ENCODE measurements around the gene GYG2.
"Not testable (repeated sequence)": the region's sequence is repeated elsewhere in the genome, so short reads cannot be mapped to it uniquely, and the experiment has no call there.

Gene GYG2

GRCh38 chrX:2874222-2875135 is 45.7 kb downstream of the GYG2 start:
- DNase-seq: no peak

GRCh38 chrX:2875136-2875481 is 46.4 kb downstream of the GYG2 start:
- DNase-seq: no peak

- no peak for DNase-seq
Observed at GRCh38 chrX:2875798-2876399, 47.2 kb downstream of the GYG2 start.

- DNase-seq: no peak
Observed at GRCh38 chrX:2878563-2878962, 49.8 kb downstream of the GYG2 start.

GRCh38 chrX:2879670-2880069 is 50.9 kb downstream of the GYG2 start:
- DNase-seq: no peak

DNA sequence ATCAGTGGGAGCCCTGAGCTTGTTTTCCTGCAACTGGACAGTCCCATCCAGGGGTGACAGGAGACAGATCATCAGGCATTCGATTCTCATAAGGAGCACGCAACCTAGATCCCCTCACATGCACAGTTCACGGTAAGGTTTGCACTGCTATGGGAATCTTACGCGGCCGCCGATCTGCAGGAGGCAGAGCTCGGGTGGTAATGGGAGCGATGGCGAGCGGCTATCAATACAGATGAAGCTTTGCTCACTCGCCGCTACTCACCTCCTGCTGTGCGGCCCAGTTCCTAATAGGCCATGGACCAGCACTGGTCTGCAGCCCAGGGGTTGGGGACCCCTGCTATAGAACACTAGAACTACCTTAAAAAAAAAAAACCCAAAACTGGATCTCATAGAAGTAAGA is 55.0 kb downstream of the GYG2 start:
- DNase-seq: no peak

DNA sequence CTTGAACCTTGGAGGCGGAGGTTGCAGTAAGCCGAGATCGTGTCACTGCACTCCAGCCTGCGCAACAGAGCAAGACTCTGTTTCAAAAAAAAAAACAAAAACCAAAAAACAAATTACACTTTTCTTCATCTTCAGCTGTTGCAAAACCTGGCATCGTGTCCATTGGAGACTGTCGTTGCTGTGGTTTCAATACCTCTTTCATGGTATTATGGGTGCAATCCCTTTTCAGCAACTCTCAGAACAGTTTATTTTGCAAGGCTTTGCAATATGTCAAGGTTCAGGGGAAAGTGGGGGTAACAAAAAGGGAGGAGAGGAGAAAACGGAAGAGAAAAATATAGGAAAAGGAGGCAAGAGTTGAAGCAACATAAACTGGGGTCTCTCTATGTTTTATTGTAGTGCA is 59.6 kb downstream of the GYG2 start:
- no peak for DNase-seq

GRCh38 chrX:2889045-2889605 is 60.4 kb downstream of the GYG2 start:
- DNase-seq: no peak

DNA sequence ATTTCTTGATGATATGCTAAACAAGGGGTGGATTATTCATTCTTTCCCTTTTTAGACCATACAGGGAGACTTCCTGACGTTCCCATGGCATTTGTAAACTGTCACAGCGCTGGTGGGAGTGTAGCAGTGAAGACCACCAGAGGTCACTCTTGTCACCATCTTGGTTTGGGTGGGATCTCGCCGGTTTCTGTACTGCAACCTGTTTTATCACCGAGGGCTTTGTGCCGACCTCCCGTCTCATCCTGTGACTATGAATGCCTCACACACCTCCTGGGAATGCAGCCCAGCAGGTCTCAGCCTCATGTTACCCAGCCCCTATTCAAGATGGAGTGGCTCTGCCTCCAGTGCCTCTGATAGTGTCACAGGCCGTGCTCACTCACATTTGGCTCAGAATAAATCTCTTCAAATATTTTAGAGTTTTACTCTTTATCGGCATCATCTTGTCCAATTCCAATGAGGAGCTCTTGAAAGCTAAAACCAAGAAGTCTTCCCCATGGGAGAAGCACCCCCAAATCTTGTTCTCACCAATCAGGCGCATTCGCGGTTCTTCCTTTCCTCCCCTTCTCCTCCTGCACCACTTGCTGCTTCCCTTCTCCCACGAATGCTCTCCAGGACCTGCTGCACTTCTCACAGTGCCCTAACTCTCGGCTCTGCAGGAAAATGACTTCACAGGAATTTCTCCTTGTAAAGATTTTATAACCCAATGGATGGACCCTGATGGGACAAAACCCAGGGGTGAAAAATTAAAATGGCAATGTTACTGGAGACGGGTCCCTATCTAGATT is 61.2 kb downstream of the GYG2 start:
- not testable (repeated sequence) for DNase-seq

GRCh38 chrX:2890536-2891460 is 62.1 kb downstream of the GYG2 start:
- DNase-seq: not testable (repeated sequence)

DNA sequence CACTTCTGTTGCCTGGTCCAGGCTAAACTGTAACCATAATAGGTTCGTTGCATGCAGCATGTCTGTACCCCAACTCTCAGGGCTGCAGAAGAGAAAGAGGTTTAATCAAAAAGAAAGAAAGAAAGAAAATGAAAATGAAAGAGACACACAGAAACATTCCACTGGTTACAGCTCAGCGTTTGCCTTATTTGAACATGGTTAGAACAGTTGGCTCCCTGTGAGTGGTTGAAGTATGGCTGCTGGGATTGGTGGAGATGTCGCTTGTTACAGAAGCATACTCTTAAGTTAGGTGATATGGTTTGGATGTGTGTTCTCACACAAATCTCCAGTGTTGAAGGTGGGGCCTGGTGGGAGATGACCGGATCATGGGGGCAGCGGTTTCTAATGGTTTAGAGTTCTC is 64.1 kb downstream of the GYG2 start:
- DNase-seq: no peak

GRCh38 chrX:2894885-2895292 is 66.2 kb downstream of the GYG2 start:
- DNase-seq: no peak

DNA sequence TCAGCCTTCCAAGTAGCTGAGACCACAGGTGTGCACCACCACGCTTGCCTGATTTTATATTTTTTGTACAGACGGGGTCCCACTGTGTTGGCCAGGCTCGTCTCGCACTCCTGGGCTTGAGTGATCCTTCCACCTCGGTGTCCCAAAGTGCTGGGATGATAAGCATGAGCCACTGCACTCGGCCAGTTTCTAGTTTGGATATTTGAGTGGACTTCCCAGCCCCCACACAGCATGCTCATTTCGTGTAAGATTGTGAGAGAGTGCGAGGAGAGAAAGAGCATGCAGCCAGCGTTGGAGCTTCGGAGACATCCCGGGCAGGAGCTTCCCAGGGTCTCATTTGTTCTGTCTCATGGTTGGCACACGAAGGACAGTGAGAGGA is 68.6 kb downstream of the GYG2 start:
- no peak for DNase-seq

DNA sequence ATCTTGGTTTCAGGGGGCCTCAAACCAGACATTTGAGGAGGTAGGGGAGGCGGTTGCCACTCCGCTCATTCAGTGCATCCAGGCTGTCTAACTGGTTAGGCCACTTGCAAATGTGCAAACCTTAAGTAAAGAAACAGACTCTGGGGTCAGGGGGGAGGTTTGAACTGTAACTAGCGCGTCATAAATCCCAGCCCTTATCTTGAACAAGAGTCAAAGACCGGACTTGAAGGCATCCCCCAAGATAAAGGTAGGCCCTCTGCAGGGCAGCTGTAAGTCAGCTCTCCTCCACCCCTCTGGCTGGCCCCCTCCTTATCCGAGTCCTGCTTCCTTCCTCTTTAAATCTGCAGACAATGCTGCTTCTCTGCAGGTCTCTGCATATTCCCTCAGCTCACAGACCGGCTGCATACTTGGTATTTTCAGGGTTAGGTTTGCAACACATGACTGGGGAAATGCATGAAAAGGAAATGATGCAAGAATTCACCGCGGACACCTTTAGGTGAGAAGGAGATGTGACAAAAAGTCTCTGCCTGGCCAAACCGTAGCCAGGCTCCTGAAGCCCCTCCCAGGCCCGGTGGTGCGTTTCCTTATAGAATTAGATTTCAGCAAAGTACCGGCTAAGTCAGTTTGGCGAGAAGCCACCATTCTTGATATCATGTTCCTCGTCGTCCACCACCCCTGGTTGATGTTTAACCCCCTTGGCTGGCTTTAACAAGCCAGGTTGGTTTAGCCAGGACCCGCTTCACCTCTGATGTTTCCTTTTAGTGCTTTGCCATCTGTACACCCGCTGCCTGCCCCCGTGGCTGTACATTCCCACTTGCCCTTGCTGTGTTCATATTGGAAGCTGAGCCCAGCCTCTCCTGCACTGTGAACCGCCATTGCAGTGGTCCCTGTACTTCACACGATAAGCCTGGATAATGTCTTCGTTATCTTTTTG is 69.2 kb downstream of the GYG2 start:
- not testable (repeated sequence) for DNase-seq

DNA sequence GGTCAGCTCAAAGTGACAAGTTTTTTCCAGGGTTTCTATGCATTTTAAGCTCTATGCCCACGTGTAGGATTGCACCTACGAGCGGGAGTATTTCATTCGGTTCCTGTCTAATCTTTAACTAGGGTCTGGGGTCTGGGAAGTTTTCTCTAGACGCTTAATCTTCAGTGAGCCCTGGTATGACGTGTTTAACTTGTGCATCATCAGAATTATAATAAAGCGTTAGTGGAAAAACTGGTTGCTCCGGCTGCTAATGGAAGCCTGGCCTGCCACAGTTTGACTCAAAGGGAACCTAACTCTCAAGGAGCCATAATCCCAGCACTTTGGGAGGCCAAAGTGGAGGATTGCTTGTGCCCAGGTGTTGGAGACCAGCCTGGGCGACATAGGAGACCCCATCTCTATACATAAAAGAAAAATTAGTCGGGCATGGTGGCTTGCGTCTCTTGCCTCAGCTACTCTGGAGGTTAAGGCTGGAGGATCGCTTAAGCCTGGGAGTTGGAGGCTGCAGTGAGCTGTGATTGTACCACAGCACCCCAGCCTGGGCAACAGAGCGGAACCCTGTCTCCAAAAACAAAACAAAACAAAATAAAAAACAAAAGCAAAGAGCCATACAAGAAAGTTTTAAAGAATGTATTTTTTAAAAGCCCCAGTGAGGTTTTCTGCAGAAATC is 70.2 kb downstream of the GYG2 start:
- DNase-seq: no peak

DNA sequence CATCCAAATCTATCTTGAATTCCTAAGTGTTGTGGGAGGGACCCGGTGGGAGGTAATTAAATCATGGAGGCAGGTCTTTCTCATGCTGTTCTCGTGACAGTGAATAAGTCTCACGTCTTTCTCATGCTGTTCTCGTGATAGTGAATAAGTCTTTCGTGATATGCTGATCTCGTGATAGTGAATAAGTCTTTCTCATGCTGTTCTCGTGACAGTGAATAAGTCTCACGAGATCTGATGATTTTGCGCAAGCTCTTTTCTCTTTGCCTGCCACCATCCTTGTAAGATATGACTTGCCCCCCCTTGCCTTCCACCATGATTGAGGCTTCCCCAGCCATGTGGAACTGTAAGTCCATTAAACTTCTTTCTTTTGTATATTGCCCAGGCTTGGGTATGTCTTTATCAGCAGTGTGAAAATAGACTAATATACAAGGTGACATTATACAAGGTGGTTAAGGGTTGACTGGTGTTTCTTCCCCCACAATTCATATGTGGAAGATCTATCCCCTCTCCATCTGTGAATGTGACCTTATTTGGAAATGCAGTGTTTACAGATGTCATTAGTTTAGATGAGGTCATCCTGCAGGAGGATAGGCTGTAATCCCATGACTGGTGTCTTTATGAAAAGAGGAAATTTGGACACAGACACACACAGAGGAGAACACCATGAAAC is 72.8 kb downstream of the GYG2 start:
- no peak for DNase-seq

GRCh38 chrX:2902841-2903240 is 74.1 kb downstream of the GYG2 start:
- DNase-seq: no peak

GRCh38 chrX:2903366-2903765 is 74.6 kb downstream of the GYG2 start:
- DNase-seq: no peak

DNA sequence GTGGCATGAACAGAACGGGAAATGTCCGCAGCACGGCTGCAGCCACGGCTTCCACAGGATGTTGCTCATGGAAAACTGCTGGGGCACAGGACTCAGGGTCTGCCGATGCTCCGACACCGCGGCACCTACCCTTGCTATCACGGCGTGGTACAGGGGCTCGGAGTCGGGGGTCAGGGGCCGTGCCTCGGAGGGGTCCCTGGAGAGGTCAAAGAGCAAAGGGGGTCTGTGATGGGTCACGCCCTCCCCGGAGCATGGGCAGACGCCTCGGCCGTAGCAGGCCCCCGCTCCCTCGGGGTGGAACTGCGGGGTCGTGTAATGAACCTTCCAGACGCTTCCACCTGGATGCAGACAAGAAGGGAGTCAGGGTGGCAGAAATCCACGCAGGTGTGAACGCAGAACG is 78.6 kb downstream of the GYG2 start:
- no peak for DNase-seq

- no peak for DNase-seq
Observed at GRCh38 chrX:2908125-2908685, 79.5 kb downstream of the GYG2 start.

All from GF-D8 (cell line).